ENCODE results near the gene ABCA10.

DNA sequence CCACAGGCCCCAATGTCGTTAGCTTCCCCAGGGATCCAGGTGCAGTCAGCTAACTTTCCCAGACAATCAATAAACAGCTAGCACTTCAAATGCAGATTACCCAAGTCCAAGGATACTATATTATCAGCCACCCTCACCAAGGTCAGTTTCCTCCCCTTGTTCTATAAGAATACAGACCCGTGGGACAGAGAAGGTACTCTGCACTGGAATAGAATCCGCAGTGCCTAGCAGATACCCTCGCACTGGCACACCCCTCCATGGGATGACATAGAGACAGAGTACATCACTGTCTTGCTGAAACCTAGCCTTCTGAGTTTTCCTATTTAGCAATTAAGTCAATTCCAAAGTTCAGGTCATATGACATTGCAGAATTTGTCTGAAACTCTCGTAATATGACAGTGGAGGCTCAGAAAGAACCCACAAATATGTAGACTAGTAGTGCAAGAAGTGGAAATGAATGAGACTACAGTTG, 40.0 kb upstream of the ABCA10 start:
- no peak for TF ChIP-seq EZH2phosphoT487 (IDR thresholded peaks at IDR 0.05; ENCODE audit: insufficient read depth, low read depth)
- no peak for TF ChIP-seq EZH2 (IDR thresholded peaks at IDR 0.05; ENCODE audit: insufficient read depth, poor library complexity, severe bottlenecking)

Measured in GM23248 (cell line).